Astrocyte of the cerebellum (primary cell): ENCODE data around the gene AP2B1.
"Not testable (repeated sequence)": the region's sequence is repeated elsewhere in the genome, so short reads cannot be mapped to it uniquely, and the experiment has no call there.

Source experiments
- DNase-seq: peaks from one replicate; pipeline ENCODE4 v3.0.0-alpha.2; 2011; ENCODE audit warnings: low read depth
- H3K4me3 ChIP-seq: 2 replicates; pipeline ENCODE4 v1.5.1; 2011; ENCODE audit warnings: mild to moderate bottlenecking, low read depth, low read length, moderate library complexity
- CTCF ChIP-seq: IDR thresholded peaks from 2 replicates; pipeline ENCODE4 v1.5.1; 2012; ENCODE audit warnings: low read length, low read depth, moderate library complexity, mild to moderate bottlenecking; ENCODE audit errors: missing control alignments
- in situ Hi-C: cut with HindIII; loops from 2 replicates; pipeline ENCODE4 v1.10.0; 2017; ENCODE audit warnings: low sequenced_read_pairs

The AP2B1 gene

GRCh38 chr17:35603674-35604073 is 16.6 kb downstream of the AP2B1 start:
- DNase-seq = no peak
- no peak overlapping the region for H3K4me3 ChIP-seq
- TF ChIP-seq CTCF = no peak
- in situ Hi-C loops = no loop called here

- DNase-seq = no peak
- in situ Hi-C loops = no loop called here
- no peak overlapping the region for H3K4me3 ChIP-seq
- TF ChIP-seq CTCF = no peak
Measured at GRCh38 chr17:35605678-35606077, 18.6 kb downstream of the AP2B1 start.

GRCh38 chr17:35607239-35607847 is 20.2 kb downstream of the AP2B1 start:
- no peak for DNase-seq
- in situ Hi-C loops = no loop called here
- H3K4me3 ChIP-seq = no peak overlapping the region
- TF ChIP-seq CTCF = no peak

GRCh38 chr17:35609831-35610230 is 22.7 kb downstream of the AP2B1 start:
- DNase-seq = no peak
- no peak for TF ChIP-seq CTCF
- in situ Hi-C loops = loop anchor here (10.0 kb wide), 1 partner anchor 225 kb away; no protein-coding TSS in a partner anchor
- no peak overlapping the region for H3K4me3 ChIP-seq

GRCh38 chr17:35610746-35611145 is 23.6 kb downstream of the AP2B1 start:
- not testable (repeated sequence) for DNase-seq, H3K4me3 ChIP-seq
- in situ Hi-C loops = loop anchor here (10.0 kb wide), 1 partner anchor 224 kb away; no protein-coding TSS in a partner anchor

GRCh38 chr17:35612924-35613521 is 25.9 kb downstream of the AP2B1 start:
- no peak overlapping the region for H3K4me3 ChIP-seq
- in situ Hi-C loops = loop anchor here (10.0 kb wide), 1 partner anchor 222 kb away; no protein-coding TSS in a partner anchor
- TF ChIP-seq CTCF = peak; percentile 78
- DNase-seq = peak; percentile 48

GRCh38 chr17:35614810-35615209 is 27.7 kb downstream of the AP2B1 start:
- in situ Hi-C loops = loop anchor here (10.0 kb wide), 1 partner anchor 220 kb away; no protein-coding TSS in a partner anchor
- DNase-seq = no peak
- no peak overlapping the region for H3K4me3 ChIP-seq
- no peak for TF ChIP-seq CTCF
